NCI-H510A (cell line): ENCODE measurements around the gene ABCC10.
A peak's percentile ranks its signal among the peaks of the same experiment; 100 is the strongest.

Source experiments
- DNase-seq: peaks from one replicate; lab custom pipeline; 2025; lab: John Stamatoyannopoulos, UW

Gene ABCC10

DNA sequence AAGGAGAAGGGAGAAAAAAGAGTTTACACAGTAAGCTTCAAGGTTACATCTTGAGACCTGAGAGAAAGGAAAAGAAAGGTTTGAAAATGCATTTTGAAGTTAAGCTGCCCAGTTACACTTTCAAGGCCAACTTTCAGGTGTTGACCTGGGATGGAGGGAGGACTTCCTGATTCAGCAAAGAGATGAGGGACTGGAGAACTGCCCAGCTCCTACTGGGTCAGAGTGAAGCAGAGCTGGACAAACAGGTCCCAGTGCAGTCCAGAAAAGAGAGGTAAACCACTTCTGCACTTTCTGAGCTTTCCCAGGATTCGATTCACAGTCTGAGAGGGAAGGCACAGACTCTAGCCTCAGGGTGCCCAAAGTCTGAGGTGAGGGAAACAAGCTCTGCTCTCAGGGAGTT, 44.1 kb downstream of the ABCC10 start:
- DNase-seq, result no peak

DNA sequence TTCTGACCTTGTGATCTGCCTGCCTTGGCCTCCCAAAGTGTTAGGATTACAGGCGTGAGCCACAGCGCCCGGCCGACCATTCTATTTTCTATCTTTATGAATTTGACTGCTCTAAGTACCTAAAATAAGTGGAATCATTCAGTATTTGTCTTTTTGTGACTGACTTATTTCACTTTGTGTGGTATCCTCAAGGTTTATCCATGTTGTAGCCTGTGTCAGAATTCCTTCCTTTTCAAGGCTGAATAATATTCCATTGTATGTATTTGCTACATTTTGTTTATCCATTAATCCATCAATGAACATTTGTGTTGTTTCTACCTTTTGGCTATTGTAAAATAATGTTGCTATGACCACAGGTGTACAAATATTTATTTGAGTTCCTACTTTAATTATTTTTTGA, 45.2 kb downstream of the ABCC10 start:
- no peak for DNase-seq

DNA sequence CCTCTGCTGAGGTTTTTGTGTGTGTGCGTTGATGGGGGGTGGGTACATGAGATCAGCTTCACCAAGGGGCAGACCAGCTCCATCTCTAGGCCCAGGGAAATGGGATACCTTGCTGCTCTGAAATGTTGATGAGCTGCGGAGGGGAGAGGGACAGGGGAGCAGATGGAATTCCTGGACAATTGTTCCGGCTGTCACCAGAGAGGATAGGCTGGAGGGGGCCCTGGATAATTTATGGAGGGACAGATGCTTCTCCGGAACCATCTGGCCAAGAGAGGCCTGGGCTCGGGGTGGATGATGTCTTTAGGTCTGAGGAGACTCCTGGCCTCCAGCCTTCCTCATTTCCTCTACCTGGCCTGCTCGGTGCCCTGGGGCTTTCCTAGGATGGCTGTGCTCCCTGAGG, 48.2 kb downstream of the ABCC10 start:
- no peak for DNase-seq

DNA sequence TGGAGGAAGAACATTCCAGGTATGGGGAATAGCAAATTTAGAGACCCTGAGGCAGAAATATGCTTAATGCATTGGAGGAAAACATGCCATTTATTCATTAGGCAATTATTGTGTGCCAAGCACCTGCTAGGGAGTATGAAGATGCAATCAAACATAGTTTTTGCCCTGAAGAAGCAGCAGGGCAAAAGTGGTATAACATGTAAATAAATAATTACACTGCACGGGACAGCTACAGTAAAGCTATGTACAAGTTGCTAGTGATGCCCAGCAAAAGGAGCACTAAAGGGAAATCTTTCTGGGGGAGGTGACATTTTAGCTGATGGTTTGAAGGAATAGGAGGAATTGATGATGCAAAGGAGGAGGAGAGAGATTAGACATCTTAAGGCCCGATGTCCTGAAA, 49.4 kb downstream of the ABCC10 start:
- DNase-seq, result no peak

DNA sequence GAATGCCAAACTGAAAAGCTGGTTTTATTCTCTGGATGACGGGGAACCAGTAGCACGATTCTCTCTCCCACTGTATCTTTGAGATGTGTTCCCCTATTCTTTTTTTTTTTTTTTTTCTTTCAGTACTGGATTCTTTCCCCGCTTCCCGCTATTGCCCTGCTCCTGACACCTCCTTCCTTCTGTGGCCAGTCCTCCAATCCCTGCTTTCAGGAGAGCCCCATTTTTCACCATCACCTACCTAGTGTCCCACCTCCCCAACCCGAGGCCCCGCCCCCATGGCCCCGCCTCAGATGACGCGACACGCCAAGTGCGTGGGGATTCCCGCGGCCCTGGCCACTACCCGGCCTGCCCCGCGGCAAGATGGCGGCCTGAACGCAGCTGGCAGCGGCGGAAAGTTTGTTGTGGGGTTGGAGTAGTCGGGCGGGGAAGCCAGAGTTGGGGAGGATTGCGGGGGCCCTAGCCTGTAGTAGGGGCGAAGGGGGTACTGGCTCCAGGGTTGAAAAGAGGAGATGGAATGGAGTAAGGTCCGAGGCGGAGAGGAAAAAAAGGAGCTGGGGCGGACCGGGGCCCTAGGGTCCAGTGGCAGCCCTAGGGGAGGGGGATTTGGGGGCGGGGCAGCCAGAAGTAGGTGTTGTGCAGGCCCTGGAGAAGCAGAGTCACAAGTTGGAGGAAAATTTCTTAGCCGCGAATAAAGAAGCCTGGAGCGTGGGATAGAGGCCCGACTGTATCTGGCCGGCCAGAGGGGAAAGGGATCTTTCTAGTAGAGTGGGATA, 50.1 kb downstream of the ABCC10 start, which contains the start of gene TJAP1:
TJAP1 (plus strand) TSS at position 336 of the 773 bp plus-strand sequence. CDS start 21,432 bp downstream, outside the sequence.
- peak; percentile 90 for DNase-seq

DNA sequence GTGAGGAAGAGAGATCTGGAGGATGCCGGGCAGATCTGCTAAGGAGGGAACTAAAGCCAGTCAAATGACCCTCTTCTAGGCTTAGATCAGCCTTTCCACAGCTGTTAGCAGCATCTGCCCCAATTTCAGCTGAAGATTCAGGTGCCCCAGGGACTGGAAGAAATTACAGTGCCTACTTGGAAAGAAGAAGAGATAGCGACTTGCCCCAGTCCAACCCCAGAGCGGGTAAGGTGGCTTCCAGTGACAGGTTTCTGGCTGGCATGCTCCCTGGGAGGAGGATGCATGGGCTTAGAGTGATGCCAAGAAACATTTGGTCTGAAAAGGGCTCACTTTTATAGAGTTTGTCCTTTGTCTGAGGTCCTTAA, 50.6 kb downstream of the ABCC10 start:
- DNase-seq, result no peak

DNA sequence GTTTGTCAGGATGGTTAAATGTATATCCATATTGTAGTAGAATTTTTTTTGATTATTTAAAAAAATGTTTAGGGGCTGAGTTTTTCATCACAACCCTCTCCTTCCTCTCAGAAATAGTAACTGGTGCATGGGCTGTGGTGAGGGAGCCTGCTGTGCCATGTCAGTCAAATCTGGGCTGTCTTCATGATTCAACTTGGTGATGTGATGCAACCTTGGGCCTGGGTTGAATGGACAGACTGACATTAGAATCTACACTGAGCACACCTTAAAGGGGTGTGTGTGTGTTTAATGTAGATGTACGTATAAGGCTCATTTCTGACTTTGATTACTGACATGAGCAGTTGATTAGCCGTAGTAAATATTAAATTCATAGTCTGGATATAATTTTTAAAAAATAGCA, 53.7 kb downstream of the ABCC10 start:
- DNase-seq, result no peak

DNA sequence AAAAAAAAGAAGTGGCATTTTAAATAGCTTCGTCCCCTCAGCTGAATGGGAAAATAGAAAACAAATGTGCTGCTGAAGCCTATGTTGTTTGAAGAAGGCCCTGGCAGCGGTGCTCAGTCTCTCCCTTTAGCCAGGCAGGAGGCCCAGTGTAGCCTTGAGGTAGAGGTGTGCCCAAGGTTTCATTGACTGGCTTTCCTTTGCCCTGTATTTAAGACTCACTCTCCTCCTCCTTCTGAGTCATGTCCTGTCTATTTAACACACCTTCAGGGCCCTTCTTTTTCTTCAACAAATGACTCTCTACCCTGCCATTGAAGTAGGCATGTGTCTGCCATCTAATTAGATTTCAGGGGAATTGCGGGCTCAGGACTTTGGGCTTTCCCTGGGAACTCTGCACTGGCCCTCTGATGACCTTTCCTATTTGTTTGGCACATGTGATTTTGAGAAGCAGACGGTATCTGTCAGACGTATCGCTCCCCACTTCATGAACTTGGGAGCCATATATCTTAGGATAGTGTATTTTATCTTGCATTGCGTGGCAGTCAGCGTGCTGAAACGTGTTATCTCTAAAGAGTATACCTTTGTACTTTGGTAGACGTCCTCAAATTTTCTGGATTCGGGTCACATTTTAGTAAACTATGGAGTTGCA, 54.4 kb downstream of the ABCC10 start:
- DNase-seq, result no peak

DNA sequence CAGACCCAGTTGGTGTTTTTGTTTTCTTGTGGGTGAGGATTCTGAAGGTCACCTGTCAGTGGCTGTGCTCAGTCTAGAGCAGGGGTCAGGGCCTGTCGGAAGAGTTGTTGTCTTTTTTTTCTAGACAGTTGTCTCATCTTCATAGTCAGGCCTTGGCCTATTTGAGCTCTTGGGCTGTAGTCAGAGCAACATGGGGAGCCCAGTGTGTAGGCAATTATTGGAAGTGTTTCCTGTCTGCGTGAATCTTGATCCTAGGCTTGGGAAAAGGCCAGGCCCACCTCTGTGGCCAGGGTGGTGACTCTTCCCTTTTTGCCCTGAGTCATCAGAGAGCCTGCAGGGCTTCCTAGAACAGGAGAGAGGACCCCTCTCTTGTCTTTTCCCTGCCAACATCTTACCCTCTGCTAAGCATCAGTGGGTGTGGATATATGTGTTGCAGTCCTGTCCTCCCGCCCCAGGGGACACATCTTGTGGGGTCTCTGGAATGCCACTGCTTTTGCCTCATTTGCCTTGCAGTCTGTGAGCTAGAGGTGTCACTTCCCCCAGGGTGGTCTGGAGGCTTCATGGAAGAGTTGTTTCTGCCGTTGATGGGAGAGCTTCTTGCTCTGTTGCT, 61.4 kb downstream of the ABCC10 start:
- no peak for DNase-seq

DNA sequence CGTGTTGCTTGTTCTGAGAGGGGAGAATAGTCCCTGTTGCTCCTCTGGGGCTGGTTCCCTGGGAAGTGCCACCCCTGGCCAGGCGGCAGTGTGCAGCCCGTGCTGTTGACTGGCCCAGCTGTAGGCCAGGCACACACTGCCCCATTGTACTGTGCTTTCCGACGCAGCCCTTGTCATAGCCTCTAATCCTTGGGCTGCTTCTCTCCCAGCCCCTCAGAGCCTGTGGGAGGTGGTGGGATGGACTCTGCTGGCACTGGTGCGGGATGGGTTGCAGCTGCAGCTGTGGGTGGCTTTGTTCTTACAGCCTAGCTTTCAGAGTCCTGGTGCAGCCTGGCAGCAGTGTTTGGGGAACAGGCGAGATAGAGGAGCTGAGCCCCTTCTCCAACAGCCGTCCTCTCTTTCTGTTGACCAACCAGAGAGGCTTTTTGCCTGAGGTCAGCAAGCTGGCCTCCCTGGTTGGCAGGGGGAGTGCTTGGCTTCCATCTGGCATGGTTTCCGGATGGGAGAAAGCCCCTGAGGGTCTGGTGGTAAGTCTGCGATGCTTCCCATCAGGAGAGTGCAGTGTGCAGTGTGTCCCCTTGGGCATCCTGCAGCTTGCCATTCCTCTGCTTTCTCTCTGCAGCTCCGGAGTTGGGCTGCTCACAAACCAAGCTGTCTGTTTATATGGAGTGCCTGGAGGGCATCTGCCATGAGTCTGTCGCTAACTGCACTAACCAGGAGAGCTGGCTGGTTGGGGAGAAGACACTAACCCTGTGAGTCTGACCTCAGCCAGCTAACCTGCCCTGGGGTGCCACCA, 62.1 kb downstream of the ABCC10 start:
- DNase-seq, result no peak

DNA sequence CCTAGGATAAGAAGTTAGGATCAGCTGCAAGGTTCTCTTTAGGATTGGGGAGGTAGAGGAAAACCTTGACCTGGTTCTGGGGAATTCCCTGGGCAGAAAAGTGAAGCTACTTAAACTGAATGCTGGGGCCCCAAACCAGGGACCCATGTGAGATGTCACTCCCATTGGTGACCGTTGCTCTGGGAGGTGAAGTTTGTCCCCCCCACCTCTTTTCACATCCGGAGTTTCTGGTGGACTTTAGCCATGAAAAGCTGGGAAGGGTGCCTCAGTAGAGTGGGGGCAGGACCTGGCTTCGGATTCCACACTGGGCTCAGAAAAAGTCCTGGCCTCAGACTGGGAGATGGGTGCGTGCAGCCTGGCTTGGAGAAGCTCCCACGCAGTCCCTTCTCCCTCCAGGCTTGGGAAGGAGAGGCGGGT, 63.2 kb downstream of the ABCC10 start:
- no peak for DNase-seq

DNA sequence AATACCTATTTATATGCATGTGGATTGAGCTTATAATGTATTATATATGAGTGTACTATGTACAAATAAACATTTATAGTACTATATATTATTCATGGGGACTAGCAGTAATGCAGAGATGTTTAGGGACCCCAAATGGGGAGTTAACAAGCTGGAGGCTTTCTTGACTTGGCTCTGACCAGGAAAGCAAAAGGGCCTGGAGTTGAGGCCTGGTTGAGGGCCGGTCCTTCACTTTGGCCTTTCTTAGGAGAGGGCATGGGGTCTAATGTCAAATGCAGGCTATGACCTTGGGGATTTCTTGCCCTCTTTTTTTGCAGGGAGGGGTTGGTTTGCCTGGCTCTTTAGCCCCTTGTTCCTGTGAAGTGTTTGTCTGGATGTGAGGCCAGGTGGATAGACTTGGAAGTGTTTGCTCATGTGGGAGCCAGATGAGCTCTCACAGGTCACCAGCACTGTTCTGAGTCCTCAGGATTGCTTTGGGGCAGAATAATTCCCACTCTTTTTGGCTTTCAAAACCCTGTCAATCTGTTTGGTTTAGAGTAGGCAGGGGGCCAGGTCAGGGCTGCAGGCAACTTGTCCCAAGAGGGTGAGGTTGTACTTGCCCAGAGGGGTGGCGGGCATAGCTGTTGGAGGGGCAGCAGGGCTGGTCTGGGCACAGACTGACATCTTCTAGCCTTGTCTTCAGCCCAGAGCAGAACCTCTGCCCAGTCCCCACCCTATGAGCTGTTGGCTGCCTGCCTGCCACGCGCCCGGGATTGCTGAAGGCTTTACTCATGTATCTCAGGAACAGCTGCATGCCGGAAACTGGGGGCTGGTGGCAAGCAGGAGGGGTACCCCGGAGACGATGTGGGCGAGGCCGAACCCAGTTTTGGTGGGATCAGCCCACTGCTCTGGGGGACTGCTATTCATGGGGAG, 64.7 kb downstream of the ABCC10 start:
- DNase-seq, result no peak

DNA sequence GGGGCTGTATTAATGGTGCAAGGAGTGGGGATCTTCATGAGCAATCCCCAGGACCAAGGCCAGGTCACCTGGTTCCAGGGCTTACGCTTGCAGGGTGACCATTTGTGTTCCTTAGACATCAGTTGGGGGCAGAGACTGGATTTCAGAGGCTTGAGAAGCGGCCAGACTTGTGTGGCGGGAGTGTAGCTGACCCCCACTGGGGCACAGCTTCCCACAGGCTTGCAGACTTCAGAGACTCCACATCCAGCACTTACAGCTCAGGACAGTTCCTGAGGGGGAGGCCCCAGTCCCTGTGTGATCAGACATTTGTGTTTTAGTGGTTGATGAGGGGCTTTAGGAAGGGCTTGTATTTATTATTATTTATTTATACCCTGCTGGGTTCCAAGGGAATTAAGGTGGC, 65.3 kb downstream of the ABCC10 start:
- DNase-seq, result no peak

DNA sequence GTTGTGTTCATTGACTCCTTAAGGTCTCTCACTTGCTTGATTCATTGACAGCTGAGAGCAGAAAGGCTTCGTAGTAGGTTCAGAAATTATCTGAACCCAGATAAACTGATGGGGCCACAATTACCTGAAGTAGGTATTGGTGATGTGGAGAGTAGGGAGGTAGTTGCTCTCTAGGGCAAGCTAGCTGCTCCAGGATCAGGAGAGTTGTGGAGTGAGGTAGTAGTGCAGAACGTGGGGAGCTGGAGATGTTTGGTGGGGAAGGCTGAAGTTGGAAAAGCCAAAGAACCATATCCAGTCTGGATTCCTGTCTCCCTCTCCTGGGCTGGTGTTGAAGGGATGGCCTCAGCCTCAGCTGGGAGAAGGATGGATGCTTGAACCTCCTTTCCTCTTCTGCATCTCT, 65.9 kb downstream of the ABCC10 start:
- DNase-seq, result no peak

DNA sequence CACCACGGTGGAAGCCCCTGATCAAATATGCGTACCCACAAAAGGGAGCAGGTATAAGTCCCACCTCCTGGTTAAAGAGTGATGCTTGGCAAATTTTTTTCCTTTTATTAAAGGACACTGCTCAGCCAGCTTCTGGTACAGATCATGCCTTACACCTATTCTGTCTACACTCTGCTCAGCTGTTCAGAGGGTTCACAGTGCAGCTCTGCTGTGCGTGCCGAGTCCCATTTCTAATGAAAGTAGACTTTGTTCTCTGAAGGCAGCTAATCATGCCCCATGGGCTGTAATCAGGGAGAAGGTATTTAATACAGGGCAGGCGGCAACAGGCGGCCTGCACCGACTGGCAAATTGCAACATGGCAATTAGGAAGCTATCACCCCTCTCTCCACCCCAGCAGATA, 66.5 kb downstream of the ABCC10 start:
- no peak for DNase-seq

DNA sequence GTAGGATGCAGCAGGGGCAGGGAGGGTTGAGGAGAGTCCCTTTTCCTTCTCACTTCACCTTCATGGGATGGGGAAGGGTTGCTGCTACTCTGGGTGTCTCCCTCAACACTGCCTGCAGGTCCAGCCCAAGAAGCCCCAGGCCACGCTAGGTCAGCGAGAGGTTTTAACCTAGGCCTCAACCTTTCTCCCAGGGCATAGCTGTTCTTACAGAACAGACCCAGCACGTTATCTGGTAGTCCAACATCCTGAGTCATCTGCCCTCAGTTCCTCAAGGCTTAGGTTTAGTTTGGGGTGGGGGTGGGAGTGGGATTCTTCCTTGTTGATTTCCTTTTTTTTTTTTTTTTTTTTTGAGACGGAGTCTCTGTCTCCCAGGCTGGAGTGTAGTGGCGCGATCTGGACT, 67.0 kb downstream of the ABCC10 start:
- no peak for DNase-seq

DNA sequence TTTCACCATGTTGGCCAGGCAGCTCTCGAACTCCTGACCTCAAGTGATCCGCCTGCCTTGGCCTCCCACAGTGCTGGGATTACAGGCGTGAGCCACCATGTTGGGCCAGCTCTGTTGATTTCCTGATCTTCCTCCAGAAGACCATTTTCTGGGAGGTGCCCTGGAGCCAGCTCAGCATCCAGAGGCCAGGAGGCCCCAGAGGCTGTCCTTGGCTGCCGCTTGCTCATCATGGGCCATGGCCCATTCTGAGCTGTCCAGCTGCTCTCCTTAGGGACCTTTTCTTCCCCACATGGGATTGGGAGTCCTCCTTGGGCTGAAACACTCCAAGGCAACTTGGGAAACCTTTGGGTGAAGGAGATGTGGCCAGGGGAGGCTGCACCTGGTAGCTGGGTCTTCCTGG, 67.4 kb downstream of the ABCC10 start:
- no peak for DNase-seq

DNA sequence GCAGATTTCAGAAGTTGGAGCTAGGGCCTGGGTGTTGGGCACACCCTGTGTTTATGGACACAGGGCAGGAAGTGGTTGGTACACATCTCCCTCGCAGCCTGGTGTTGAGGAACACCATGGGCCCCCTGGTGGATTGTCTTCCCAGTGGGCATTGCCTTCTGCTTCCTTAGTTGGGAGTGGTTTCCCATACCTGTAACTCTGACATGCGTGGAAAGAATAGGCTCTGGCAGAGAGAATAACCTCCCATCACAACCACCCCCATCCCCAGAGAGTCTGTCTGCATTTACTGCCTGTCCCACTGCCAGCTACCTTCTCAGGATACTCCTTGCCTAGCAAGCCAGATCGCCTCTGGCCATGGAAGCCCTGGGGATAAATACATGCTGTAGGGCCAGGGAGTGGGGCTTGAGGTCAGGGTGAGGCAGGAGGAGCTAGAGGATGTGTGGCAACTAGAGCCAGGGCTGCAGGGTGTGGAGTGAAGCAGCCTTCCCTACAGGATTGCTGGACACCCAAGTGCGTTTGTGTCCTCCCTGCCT, 68.1 kb downstream of the ABCC10 start:
- no peak for DNase-seq

DNA sequence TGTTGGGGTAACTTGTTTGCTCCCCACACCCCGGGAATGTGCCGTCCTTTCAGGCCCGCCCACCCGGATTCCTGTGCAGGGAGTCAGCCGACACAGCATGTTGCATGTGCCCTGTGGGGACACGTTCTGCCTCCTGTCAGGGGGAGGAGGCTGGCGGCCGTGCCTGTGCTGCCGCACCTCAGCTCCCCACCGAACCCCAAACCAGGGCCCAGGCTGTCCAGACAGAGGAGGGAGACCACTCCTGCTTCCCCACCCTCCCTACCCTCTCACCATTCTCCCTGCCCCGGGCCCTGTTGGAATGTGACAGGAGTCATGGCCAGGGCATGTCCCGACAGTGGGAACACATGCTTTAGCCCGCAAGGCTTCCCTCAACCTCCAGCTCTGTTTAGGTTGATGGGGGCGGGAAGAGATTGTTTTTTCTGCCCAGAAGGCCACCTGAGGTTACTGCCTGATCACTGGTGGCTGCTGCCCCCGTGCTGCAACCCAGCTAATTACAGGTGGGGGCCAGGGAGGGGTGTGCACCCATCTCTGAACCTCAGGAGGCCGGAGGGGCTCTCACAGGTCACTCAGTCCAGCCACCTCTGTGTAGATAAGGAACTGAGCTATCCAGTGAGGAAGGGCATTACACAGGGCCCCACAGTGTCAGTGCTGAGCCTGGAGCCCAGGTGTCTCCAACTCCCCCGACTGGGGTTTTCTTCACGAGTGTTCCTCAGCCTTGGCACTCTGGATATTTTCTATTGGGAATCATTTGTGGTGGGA, 69.2 kb downstream of the ABCC10 start:
- no peak for DNase-seq

DNA sequence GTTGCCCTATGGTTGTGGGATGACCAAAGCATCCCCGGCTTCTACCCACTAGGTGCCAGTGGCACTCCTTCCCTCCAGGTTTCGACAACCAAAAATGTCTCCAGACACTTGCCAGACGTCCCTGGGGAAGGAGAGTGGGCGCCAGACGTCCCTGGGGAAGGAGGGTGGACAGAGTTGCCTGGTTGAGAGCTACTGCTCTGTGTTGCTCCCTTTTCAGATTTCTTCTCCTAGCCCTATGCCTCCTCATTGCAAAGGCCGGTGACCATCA, 69.7 kb downstream of the ABCC10 start:
- DNase-seq, result no peak

DNA sequence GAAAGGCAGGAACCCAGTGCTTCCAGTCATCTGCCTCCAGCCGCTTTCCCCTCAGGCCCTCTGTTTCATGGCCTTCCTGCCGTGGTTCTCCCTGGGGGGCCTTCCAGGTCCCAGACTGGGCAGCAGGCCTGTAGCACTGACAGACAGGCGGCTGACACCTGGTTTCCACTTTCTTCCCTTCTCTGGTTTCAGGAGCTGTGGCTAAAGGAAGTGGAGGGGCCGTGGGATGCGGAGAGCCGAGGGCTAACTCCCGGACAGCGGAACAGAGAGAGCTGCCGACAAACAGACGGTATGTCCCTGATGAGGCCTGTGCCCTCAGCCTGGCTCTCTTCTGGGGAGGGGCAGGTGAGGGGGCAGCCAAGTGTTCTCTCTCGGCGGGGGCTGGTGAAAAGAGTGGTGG, 70.3 kb downstream of the ABCC10 start:
- no peak for DNase-seq
